ENCODE results near the gene MYO3B. TPM values are rescaled to one million over a fixed set of nuclear protein-coding genes. Genes with fewer than 3 reads are reported as not detected.

The MYO3B gene
- total RNA-seq, 1 experiment from 2014 or later = 0.63 TPM

DNA sequence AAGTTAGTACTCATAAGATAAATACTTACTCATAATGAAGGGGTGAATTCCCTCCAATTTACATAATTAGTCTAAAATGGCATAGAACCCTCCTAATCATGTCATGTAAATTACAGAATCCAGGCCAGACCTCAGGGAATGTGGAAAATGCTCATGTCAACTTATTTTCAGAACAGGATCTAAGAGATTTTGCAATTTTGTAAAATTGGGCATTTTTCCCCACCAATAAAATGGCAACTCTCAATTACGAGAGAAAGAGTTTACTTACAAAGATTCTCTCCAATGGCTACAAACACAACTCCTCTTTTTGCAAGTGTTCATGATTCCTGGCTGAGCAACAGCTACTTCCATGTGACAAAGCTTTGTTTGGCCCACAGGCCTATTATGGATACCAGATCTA lies 503.4 kb downstream of the MYO3B start:
- no peak overlapping the region for H3K4me2 ChIP-seq (ENCODE audit: insufficient read depth, insufficient read length, low read length)
- peaks cover 53 to 54% of the 10 kb centered on the region in 2 experiments for H3K4me1 Mint-ChIP-seq

More for the DNA sequence above, 503.4 kb downstream of the MYO3B start:
- no peaks in the 10 kb centered on the region for H3K9me3 ChIP-seq (ENCODE audit: control insufficient read depth, low read depth, low read length)
- no peak overlapping the region for H2AFZ ChIP-seq (ENCODE audit: low read length)
- H3K18ac ChIP-seq (ENCODE audit: insufficient read length, low read depth, low read length) = no peak overlapping the region
- no peak overlapping the region for H3K27ac ChIP-seq (ENCODE audit: insufficient read length, low read depth, low read length)
- no peak overlapping the region for H2AK5ac ChIP-seq (ENCODE audit: insufficient read length, low read length)
- H3T11ph ChIP-seq (ENCODE audit: low read length) = no peak overlapping the region
- DNase-seq = no peak
- H3K79me2 ChIP-seq (ENCODE audit: insufficient read depth, low read length) = no peaks in the 10 kb centered on the region
- no peak overlapping the region for H2BK20ac ChIP-seq (ENCODE audit: low read depth, low read length, poor library complexity, severe bottlenecking)
- Mint-ChIP-seq H3K4me3 (no peak overlapping the region), H3K27me3 (ENCODE audit: low read depth) (peaks cover 4% of the 10 kb centered on the region; the same call in 1 of the 2 replicates), H3K9me3 (no peaks in the 10 kb centered on the region), H3K36me3 (ENCODE audit: insufficient read depth in 1 of 3, low read depth in 3 of 3) (no peaks in the 10 kb centered on the region), H3K27ac (no peak overlapping the region)
- H3K23me2 ChIP-seq (ENCODE audit: insufficient read length, low read depth, low read length, poor library complexity, severe bottlenecking) = no peaks in the 10 kb centered on the region
- H3K4me1 ChIP-seq (ENCODE audit: insufficient read depth, low read length) = peaks cover 6% of the 10 kb centered on the region; the same call in 1 of the 2 replicates
- no peak overlapping the region for H3K23ac ChIP-seq (ENCODE audit: insufficient read length, low read depth, low read length)
- TF ChIP-seq, protein P1, sequence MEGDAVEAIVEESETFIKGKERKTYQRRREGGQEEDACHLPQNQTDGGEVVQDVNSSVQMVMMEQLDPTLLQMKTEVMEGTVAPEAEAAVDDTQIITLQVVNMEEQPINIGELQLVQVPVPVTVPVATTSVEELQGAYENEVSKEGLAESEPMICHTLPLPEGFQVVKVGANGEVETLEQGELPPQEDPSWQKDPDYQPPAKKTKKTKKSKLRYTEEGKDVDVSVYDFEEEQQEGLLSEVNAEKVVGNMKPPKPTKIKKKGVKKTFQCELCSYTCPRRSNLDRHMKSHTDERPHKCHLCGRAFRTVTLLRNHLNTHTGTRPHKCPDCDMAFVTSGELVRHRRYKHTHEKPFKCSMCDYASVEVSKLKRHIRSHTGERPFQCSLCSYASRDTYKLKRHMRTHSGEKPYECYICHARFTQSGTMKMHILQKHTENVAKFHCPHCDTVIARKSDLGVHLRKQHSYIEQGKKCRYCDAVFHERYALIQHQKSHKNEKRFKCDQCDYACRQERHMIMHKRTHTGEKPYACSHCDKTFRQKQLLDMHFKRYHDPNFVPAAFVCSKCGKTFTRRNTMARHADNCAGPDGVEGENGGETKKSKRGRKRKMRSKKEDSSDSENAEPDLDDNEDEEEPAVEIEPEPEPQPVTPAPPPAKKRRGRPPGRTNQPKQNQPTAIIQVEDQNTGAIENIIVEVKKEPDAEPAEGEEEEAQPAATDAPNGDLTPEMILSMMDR (conservative IDR thresholded peaks at IDR 0.05) = no peak
- no CpG with 5 or more reads among the region's 1 CpG for WGBS (ENCODE audit: extremely low coverage, insufficient read length, low lambda C conversion rate)
- H2BK120ac ChIP-seq (ENCODE audit: low read depth, low read length, poor library complexity, severe bottlenecking) = no peak overlapping the region
- H3K56ac ChIP-seq (ENCODE audit: insufficient read length, low read depth, low read length) = no peak overlapping the region
- no peak overlapping the region for H3K4ac ChIP-seq (ENCODE audit: low read depth, low read length)
- no peaks in the 10 kb centered on the region for H3K27me3 ChIP-seq (ENCODE audit: insufficient read depth, low read length)
- no peak overlapping the region for H2BK5ac ChIP-seq (ENCODE audit: insufficient read length, low read length)
- H4K20me1 ChIP-seq (ENCODE audit: control insufficient read depth, insufficient read depth, insufficient read length) = no peaks in the 10 kb centered on the region
- H3K14ac ChIP-seq (ENCODE audit: insufficient read depth, low read length) = no peak overlapping the region
- no peak overlapping the region for H3K9ac ChIP-seq (ENCODE audit: extremely low read depth, insufficient read length, low read length)
- no peak overlapping the region for H4K91ac ChIP-seq (ENCODE audit: insufficient read length, low read depth, low read length)
- H2BK15ac ChIP-seq (ENCODE audit: low read depth, low read length) = no peak overlapping the region
- H4K8ac ChIP-seq (replicated peaks; ENCODE audit: insufficient read length, low read depth, low read length) = no peak overlapping the region
- no peaks in the 10 kb centered on the region for H3K79me1 ChIP-seq (ENCODE audit: insufficient read depth, low read depth, low read length, poor library complexity, severe bottlenecking)
- no peak overlapping the region for H4K5ac ChIP-seq (ENCODE audit: insufficient read length, low read depth, low read length)
- H2BK12ac ChIP-seq (ENCODE audit: insufficient read length, low read depth, low read length) = no peak overlapping the region

Data from H9 (cell line).